Measurements from ENCODE around the gene IL17C. TPM values are rescaled to one million over a fixed set of nuclear protein-coding genes. Genes with fewer than 3 reads are reported as not detected.

Gene IL17C
- polyA plus RNA-seq, 2 of the 4 experiments (the other 2 are of a cell fraction): not detected

DNA sequence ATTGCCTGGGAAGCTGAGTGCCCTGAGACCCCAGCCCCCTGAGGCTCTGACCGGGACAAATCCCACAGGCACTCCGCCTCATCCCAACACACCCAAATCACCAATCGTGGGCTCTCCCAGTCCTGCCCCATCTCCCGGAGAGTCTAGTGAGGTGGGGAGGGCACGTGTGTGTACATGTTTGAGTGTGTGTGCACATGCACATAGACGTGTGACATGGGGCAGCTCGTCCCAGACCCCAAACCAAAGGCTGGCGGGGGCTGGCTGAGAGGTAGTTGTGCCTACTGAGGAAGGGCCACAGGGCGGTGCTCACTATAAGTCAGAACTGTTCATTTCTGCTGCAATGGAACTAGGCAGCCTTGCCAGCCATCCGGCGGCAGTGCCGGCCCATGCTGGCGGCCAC is 39.3 kb downstream of the IL17C start:
- ATAC-seq (no peak), FAIRE-seq (no peak), DNase-seq (ENCODE audit: low read depth in 1 of 2, low spot score in 1 of 2) (no peak)
- 84% methylated on average over 12 of the region's 13 CpGs for WGBS (ENCODE audit: missing lambda C conversion rate)
- Histone ChIP-seq H3K4me3 (no peak overlapping the region), H3K9me3 (no peaks in the 10 kb centered on the region), H3K4me1 (no peaks in the 10 kb centered on the region), H3K27ac (no peak overlapping the region), H3K4me2 (no peak overlapping the region)
- ChIA-PET CTCF (no interaction called here), POLR2A (no interaction called here)
- TF ChIP-seq TP53 (CRISPR knock-in tag; IDR thresholded peaks at IDR 0.05) (no peak), MYC (IDR thresholded peaks at IDR 0.05; ENCODE audit: borderline replicate concordance, low read length) (no peak), ZSCAN20 (CRISPR knock-in tag; IDR thresholded peaks at IDR 0.05) (no peak)

DNA sequence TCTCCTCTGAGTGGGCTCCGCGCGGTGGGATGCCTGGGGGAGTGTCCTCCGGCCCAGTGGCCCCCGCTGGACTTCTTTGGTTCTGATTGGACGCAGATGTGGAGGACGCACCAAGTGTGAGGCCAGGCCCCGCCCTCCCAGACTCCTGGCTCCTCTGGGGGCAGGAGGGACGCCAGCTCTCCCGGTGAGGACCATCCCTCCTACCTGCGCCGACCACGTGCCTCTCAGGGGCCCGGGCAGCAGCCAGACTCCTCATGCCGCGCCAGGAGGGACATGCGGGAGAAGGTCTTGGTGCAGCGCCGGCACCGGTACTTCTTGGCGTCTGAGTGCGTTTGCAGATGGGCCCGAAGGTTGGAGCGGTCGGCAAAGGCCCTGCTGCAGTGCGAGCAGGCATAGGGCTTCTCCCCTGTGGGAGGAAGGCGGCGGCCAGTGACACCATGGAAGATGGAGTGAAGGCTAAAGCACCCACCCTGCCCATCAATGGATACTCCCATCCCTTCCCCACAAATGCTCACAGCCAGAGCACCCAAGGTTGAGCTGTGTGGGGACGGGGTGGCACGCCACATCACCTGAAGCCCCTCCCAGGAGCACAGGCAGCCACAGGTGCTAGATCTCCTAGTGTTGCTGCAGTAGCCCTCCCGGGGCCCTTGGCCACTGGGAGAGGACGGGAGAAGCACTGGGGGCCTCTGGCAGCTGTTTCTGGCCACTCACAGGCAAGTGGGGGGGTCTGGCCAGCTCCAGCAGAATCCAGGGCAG is 40.0 kb downstream of the IL17C start:
- FAIRE-seq: no peak
- Histone ChIP-seq H3K4me2 (no peak overlapping the region), H3K4me1 (no peaks in the 10 kb centered on the region), H3K9me3 (no peaks in the 10 kb centered on the region), H3K4me3 (no peak overlapping the region), H3K27ac (no peak overlapping the region)
- ChIA-PET POLR2A (no interaction called here), CTCF (no interaction called here)
- DNase-seq (ENCODE audit: low read depth in 1 of 2, low spot score in 1 of 2): no peak
- ATAC-seq: no peak
- WGBS (ENCODE audit: missing lambda C conversion rate): 82% methylated on average over 22 of the region's 32 CpGs
- TF ChIP-seq SMC3 (IDR thresholded peaks at IDR 0.05): no peak

- Histone ChIP-seq H3K27ac (no peak overlapping the region), H3K9me3 (no peaks in the 10 kb centered on the region), H3K4me3 (no peak overlapping the region), H3K4me1 (peaks cover 8% of the 10 kb centered on the region; the same call in 2 of the 3 replicates), H3K4me2 (no peak overlapping the region)
- POLR2A ChIA-PET: no interaction called here
- ATAC-seq (no peak), FAIRE-seq (no peak), DNase-seq (ENCODE audit: low read depth in 1 of 2, low spot score in 1 of 2) (no peak)
- TF ChIP-seq CBX8 (IDR thresholded peaks at IDR 0.05): no peak
- TF ChIP-seq SMC3 (IDR thresholded peaks at IDR 0.05): no peak
- TF ChIP-seq RARB (CRISPR knock-in tag; IDR thresholded peaks at IDR 0.05): no peak
- no peak for TF ChIP-seq JUN (IDR thresholded peaks at IDR 0.05)
- TF ChIP-seq HDAC2 (IDR thresholded peaks at IDR 0.05): no peak
- CTCF ChIA-PET: interaction anchor here (0.6 to 2.8 kb wide), 5 partner anchors 10 to 878 kb away, joined by 3 to 9 read pairs (median 6); partner anchors contain the start of gene MVD
- 78% methylated on average over 5 of the region's 5 CpGs for WGBS (ENCODE audit: missing lambda C conversion rate)
Observed at GRCh38 chr16:88680554-88681083, 42.2 kb downstream of the IL17C start.

GRCh38 chr16:88681084-88681680 is 42.8 kb downstream of the IL17C start:
- ATAC-seq: peak; percentile 44 to 59; a peak in 4 of 6 replicates
- no peak for FAIRE-seq
- CTCF ChIA-PET: interaction anchor here (0.6 to 2.8 kb wide), 7 partner anchors 8 to 878 kb away, joined by 3 to 9 read pairs (median 4); partner anchors contain the start of gene MVD
- TF ChIP-seq RFX5 (IDR thresholded peaks at IDR 0.05): no peak
- TF ChIP-seq, protein P1, sequence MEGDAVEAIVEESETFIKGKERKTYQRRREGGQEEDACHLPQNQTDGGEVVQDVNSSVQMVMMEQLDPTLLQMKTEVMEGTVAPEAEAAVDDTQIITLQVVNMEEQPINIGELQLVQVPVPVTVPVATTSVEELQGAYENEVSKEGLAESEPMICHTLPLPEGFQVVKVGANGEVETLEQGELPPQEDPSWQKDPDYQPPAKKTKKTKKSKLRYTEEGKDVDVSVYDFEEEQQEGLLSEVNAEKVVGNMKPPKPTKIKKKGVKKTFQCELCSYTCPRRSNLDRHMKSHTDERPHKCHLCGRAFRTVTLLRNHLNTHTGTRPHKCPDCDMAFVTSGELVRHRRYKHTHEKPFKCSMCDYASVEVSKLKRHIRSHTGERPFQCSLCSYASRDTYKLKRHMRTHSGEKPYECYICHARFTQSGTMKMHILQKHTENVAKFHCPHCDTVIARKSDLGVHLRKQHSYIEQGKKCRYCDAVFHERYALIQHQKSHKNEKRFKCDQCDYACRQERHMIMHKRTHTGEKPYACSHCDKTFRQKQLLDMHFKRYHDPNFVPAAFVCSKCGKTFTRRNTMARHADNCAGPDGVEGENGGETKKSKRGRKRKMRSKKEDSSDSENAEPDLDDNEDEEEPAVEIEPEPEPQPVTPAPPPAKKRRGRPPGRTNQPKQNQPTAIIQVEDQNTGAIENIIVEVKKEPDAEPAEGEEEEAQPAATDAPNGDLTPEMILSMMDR (IDR thresholded peaks at IDR 0.05): peak; percentile 36
- Histone ChIP-seq H3K4me2 (no peak overlapping the region), H3K4me1 (peaks cover 11% of the 10 kb centered on the region; the same call in 2 of the 3 replicates), H3K27ac (no peak overlapping the region), H3K4me3 (no peak overlapping the region), H3K9me3 (no peaks in the 10 kb centered on the region)
- DNase-seq (ENCODE audit: low read depth in 1 of 2, low spot score in 1 of 2): peak; percentile 59 to 62
- WGBS (ENCODE audit: missing lambda C conversion rate): 66% methylated on average over 15 of the region's 31 CpGs
- POLR2A ChIA-PET: no interaction called here

DNA sequence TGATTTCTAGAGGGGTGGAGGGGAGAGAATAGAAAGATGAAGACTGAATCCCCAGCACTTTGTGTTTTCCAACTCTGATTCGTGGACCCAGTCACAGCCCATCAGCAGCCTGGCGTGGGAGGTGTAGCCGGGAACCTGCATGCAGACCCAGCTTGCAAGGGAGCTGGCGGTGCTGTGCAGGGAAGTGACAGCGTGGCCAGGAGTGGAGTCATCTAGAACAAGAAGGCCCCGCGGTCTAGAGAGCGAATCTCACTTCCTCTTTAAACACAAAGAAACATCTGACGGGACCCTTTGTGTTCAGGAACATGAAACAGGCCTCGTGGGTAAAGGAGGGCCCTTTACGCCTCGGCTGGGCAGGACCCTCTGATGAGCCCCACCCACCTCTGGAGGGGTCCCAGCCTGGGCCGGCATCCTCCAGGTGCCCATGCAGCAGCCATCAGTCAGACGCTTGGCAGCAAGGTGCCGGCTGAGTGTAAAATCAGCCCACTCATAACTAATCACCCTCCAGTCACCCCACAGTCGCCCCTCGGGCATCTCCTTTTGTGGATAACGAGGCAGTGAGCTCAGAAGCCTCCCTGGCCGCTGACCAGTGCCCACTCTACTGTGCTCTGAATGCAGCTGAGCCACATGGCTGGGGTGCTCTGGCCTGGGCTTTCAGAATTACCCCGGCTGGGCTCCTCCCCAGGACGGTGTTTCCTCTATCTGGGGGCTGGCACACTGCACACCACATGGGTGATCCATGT is 43.5 kb downstream of the IL17C start:
- no peak for DNase-seq (ENCODE audit: low read depth in 1 of 2, low spot score in 1 of 2)
- Histone ChIP-seq H3K4me2 (no peak overlapping the region), H3K4me3 (no peak overlapping the region), H3K9me3 (no peaks in the 10 kb centered on the region), H3K4me1 (peaks cover 13% of the 10 kb centered on the region; the same call in 2 of the 3 replicates), H3K27ac (no peak overlapping the region)
- ChIA-PET CTCF (interaction anchor here (1.1 to 2.8 kb wide), 5 partner anchors 9 to 55 kb away, joined by 3 to 8 read pairs (median 4); partner anchors contain the start of gene MVD), POLR2A (no interaction called here)
- no peak for ATAC-seq
- no peak for TF ChIP-seq CHD2 (IDR thresholded peaks at IDR 0.05; ENCODE audit: low read length, partially characterized antibody)
- TF ChIP-seq ZNF302 (CRISPR knock-in tag; IDR thresholded peaks at IDR 0.05): no peak
- no peak for TF ChIP-seq CEBPB (IDR thresholded peaks at IDR 0.05)
- TF ChIP-seq, protein P2, sequence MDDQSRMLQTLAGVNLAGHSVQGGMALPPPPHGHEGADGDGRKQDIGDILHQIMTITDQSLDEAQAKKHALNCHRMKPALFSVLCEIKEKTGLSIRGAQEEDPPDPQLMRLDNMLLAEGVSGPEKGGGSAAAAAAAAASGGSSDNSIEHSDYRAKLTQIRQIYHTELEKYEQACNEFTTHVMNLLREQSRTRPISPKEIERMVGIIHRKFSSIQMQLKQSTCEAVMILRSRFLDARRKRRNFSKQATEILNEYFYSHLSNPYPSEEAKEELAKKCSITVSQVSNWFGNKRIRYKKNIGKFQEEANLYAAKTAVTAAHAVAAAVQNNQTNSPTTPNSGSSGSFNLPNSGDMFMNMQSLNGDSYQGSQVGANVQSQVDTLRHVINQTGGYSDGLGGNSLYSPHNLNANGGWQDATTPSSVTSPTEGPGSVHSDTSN (IDR thresholded peaks at IDR 0.05): no peak
- WGBS (ENCODE audit: missing lambda C conversion rate): 73% methylated on average over 21 of the region's 21 CpGs
- FAIRE-seq: no peak

All from A549 (cell line).